ENCODE results near the gene OAF. TPM values are rescaled to one million over a fixed set of nuclear protein-coding genes. Genes with fewer than 3 reads are reported as not detected.
A peak's percentile ranks its signal among the peaks of the same experiment; 100 is the strongest.

The OAF gene
- total RNA-seq, 4 donors from 2014 or later = 74.7 to 192 (median 124) TPM

DNA sequence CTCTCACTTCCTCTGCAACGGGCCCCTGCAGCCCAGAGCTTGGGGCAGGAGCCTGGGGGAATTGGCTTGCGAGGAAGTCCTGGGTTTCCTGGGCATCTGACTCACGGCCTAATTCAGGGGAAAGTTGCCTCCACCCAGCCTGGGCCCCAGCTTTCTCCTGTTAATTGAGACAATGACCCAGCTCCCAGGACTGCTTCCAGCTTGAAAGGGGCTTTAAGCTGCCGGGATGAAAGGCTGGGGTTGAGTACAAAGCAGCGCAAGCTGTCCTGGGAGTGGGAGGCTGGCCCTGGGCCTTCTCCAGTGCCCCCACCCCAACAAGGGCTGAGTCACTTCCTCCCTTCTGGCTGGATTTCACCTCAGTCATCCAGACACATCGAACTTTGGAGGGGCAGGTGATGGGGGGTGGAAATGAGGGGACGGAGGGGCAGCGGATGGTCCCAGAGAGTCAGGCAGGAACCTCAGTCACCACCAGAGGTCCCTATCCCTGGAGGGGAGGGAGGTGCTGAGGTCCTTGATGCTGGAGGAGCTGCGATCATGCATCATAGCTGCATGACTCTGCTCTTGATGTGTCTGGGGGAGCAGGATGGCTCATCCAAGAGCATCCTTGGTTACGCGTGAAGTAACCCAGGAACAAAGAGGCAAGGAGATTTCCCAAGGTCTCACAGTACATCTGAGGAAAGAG, 30.1 kb upstream of the OAF start:
- DNase-seq (ENCODE audit: low spot score in 2 of 2) = peak in 1 of 2 donors; percentile 4
- 46 to 49% methylated on average over 10 to 11 of the region's 11 CpGs for WGBS, 2 donors
- H3K36me3 ChIP-seq = no peaks in the 10 kb centered on the region
- no peak overlapping the region for H3K4me3 ChIP-seq
- no peaks in the 10 kb centered on the region for H3K9me3 ChIP-seq
- TF ChIP-seq EP300 (IDR thresholded peaks at IDR 0.05) (no peak), POLR2A (IDR thresholded peaks at IDR 0.05) (no peak)
- TF ChIP-seq, protein P1, sequence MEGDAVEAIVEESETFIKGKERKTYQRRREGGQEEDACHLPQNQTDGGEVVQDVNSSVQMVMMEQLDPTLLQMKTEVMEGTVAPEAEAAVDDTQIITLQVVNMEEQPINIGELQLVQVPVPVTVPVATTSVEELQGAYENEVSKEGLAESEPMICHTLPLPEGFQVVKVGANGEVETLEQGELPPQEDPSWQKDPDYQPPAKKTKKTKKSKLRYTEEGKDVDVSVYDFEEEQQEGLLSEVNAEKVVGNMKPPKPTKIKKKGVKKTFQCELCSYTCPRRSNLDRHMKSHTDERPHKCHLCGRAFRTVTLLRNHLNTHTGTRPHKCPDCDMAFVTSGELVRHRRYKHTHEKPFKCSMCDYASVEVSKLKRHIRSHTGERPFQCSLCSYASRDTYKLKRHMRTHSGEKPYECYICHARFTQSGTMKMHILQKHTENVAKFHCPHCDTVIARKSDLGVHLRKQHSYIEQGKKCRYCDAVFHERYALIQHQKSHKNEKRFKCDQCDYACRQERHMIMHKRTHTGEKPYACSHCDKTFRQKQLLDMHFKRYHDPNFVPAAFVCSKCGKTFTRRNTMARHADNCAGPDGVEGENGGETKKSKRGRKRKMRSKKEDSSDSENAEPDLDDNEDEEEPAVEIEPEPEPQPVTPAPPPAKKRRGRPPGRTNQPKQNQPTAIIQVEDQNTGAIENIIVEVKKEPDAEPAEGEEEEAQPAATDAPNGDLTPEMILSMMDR (IDR thresholded peaks at IDR 0.05) = peak in 1 of 5 experiments; percentile 25
- H3K27me3 ChIP-seq = no peaks in the 10 kb centered on the region
- H3K27ac ChIP-seq = peak overlapping the region in 2 of 4 donors; percentile 85 to 89
- H3K4me1 ChIP-seq = peaks cover 0 to 87% (median 63%) of the 10 kb centered on the region in 4 donors

DNA sequence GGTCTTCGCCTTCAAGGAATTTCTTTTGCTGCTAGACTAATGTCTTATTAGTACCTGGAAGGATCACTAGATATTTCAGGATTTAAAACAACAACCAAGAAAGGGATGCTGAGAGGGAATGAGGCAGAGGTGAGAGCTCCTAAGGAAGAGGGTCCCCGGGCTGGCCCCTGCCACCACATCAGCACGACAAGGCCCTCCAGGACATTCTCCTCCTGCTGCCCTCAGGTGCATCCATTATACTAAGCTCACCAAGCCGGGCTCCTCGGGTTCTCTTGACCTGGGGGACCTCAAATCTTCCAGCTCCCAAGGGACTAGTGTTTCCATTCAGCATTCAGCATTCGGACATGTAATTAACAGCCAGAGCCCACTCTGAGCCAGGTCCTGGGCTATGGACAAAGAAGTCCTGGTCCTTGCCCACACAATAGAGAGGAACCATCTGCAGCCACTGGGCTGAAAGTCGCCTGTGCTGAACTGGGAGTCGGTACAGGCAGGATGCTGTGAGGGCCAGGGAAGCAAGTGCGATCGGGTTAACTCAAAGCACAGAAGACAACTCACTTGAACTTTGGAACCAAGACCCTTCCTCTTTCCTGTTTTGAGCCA, 29.4 kb upstream of the OAF start:
- WGBS, 2 donors = 75 to 78% methylated on average over 10 of the region's 10 CpGs

DNA sequence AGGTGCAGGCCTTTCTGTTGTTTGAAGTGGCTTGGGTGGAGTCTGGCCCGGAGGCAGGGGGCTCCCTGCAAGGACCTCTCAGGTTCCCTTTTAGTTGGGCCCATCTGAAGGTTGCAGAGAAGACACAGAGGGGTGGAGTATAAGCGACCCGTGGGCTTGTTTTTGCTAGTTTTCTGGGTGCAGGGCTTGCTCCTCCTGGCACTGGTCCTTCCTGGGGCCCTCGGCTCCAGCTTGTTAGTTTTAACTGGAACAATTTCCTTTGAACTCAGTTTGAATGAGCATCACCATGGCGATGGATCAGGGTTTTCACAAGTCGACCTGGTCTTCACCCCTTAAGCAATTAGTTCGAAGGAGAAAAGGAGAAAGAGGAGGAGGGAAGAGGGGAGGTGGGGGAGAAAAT, 28.5 kb upstream of the OAF start:
- TF ChIP-seq, protein P1 (IDR thresholded peaks at IDR 0.05) = no peak
- TF ChIP-seq POLR2A (IDR thresholded peaks at IDR 0.05) (no peak), EP300 (IDR thresholded peaks at IDR 0.05) (no peak)
- peaks cover 0 to 99% (median 80%) of the 10 kb centered on the region in 4 donors for H3K4me1 ChIP-seq
- 37 to 50% methylated on average over 7 of the region's 7 CpGs for WGBS, 2 donors
- H3K36me3 ChIP-seq = no peaks in the 10 kb centered on the region
- no peak overlapping the region for H3K4me3 ChIP-seq
- H3K27ac ChIP-seq = peak overlapping the region in 3 of 4 donors; percentile 7 to 89 (median 89)
- DNase-seq (ENCODE audit: low spot score in 2 of 2) = peak in 1 of 2 donors; percentile 4
- H3K9me3 ChIP-seq = no peaks in the 10 kb centered on the region
- H3K27me3 ChIP-seq = no peaks in the 10 kb centered on the region

More for the DNA sequence above, 29.4 kb upstream of the OAF start:
- TF ChIP-seq EP300 (IDR thresholded peaks at IDR 0.05) = no peak
- TF ChIP-seq, protein P1 (IDR thresholded peaks at IDR 0.05) = no peak
- no peak for TF ChIP-seq POLR2A (IDR thresholded peaks at IDR 0.05)
- Histone ChIP-seq H3K27me3 (no peaks in the 10 kb centered on the region), H3K36me3 (no peaks in the 10 kb centered on the region), H3K4me1 (peaks cover 0 to 94% (median 71%) of the 10 kb centered on the region in 4 donors), H3K9me3 (no peaks in the 10 kb centered on the region), H3K4me3 (no peak overlapping the region), H3K27ac (peak overlapping the region in 2 of 4 donors; percentile 52 to 89)
- DNase-seq (ENCODE audit: low spot score in 2 of 2) = peak in 1 of 2 donors; percentile 4

DNA sequence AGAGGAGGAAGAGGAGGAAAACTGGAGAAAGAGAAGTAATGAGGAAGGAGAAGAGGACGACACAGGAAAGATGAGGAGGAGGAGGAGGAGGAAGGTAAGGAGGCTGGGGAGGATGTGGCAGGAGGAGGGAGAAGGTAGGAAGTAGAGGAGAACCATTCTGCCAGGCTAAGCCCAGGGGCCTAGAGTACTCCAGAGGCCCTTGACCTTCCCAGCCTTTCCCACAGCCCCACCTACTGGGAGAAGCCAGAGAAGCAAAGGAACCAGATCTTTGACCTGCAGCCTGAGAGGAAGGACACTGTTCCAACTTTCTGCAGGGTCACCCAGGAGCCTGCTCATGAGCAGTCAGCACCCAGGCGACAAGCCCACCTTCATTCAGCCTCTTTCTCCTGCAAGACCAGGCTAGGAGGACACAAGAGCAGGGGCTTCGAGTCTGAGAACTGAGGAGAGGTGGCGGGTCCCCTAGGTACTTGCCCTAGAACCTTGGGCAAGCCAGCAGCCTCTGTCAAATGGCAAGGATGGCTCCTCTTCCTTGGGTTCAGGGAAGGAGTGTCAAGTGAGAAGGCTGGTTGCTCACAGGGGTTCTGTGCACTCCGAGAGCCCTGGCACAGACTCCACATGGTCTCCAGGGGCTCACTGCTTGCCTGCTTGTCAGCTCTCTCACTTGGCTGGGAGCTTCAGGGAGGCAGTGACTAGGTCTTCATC, 27.9 kb upstream of the OAF start:
- Histone ChIP-seq H3K27ac (peak overlapping the region; percentile 7 to 89 (median 86)), H3K4me1 (peaks cover 0 to 99% (median 84%) of the 10 kb centered on the region in 4 donors), H3K36me3 (no peaks in the 10 kb centered on the region), H3K27me3 (no peaks in the 10 kb centered on the region), H3K9me3 (no peaks in the 10 kb centered on the region), H3K4me3 (no peak overlapping the region)
- TF ChIP-seq, protein P1 (IDR thresholded peaks at IDR 0.05) = peak in 4 of 5 experiments; percentile 11 to 35 (median 27)
- no peak for TF ChIP-seq EP300 (IDR thresholded peaks at IDR 0.05)
- no peak for TF ChIP-seq POLR2A (IDR thresholded peaks at IDR 0.05)
- DNase-seq (ENCODE audit: low spot score in 2 of 2) = peak in 1 of 2 donors; percentile 36
- WGBS, 2 donors = 65 to 74% methylated on average over 5 of the region's 5 CpGs
